K562 (cell line): ENCODE measurements around the gene SOX15. TPM values are rescaled to one million over a fixed set of nuclear protein-coding genes. Genes with fewer than 3 reads are reported as not detected.
A peak's percentile ranks its signal among the peaks of the same experiment; 100 is the strongest.

Experiments used
- CBX1 ChIP-seq: sonication (generic); IDR thresholded peaks from 2 replicates; pipeline ENCODE4 v1.6.1; 2016; ENCODE audit warnings: antibody characterized with exemption, low read depth, mild to moderate bottlenecking
- CEBPB ChIP-seq: fragments of 450-650 bp; IDR thresholded peaks from 2 replicates; pipeline ENCODE4 v1.6.1; 2016; ENCODE audit warnings: missing genetic modification characterization, missing compliant biosample characterization
- CHCHD3 ChIP-seq: fragments of 250-450 bp; sonication (Bioruptor Pico); IDR thresholded peaks from 2 replicates; pipeline ENCODE4 v2.1.2; 2022; ENCODE audit warnings: mild to moderate bottlenecking
- CSDE1 ChIP-seq, 2 experiments: fragments of 450-650 bp; IDR thresholded peaks; 2 replicates each; pipeline ENCODE4 v1.6.1; 2016; ENCODE audit warnings: mild to moderate bottlenecking in 1 of 2
- CXXC5 ChIP-seq: fragments of 250-450 bp; sonication (Bioruptor Pico); IDR thresholded peaks from 2 replicates; pipeline ENCODE4 v1.8.0; 2022; ENCODE audit warnings: inconsistent platforms, mild to moderate bottlenecking, moderate library complexity
- EP300 ChIP-seq: IDR thresholded peaks from 2 replicates; pipeline ENCODE4 v1.6.1; 2012; ENCODE audit warnings: low read length, improper control_type of control experiment
- ETV6 ChIP-seq, 3 experiments: fragments of 150-350 bp in 1 of 3; sonication (generic) in 1 of 3; formaldehyde crosslinking in 1 of 3; IDR thresholded peaks; 2 replicates each; pipeline versions ENCODE4 v1.6.1 to v1.8.0; 2014 to 2022; ENCODE audit warnings: borderline replicate concordance in 2 of 3, low read depth in 2 of 3, antibody characterized with exemption in 1 of 3, low read length in 1 of 3, mild to moderate bottlenecking in 1 of 3, missing genetic modification reagents in 1 of 3
- MNT ChIP-seq, 2 experiments: fragments of 450-650 bp; conservative IDR thresholded peaks; 2 replicates each; pipeline ENCODE4 v1.6.1; 2017; ENCODE audit warnings: mild to moderate bottlenecking in 2 of 2, moderate library complexity in 2 of 2
- NCOR1 ChIP-seq: fragments of 450-650 bp; IDR thresholded peaks from 2 replicates; pipeline ENCODE4 v1.6.1; 2016; ENCODE audit warnings: mild to moderate bottlenecking, moderate library complexity
- PHTF2 ChIP-seq: fragments of 250-450 bp; sonication (Bioruptor Pico); IDR thresholded peaks from 2 replicates; pipeline ENCODE4 v1.5.0; 2021; ENCODE audit warnings: mild to moderate bottlenecking
- PYGO2 ChIP-seq: fragments of 450-650 bp; IDR thresholded peaks from 2 replicates; pipeline ENCODE4 v1.6.1; 2016; ENCODE audit warnings: mild to moderate bottlenecking, missing genetic modification characterization, moderate library complexity, missing compliant biosample characterization
- RAD21 ChIP-seq, 2 experiments: fragments of 250-450 bp in 1 of 2; fragments of 450-650 bp in 1 of 2; sonication (Bioruptor Pico) in 1 of 2; formaldehyde crosslinking in 1 of 2; IDR thresholded peaks in 1 of 2; conservative IDR thresholded peaks in 1 of 2; 2 replicates each; pipeline versions ENCODE4 v1.4.0 to v1.8.0; 2020 to 2022; ENCODE audit warnings: mild to moderate bottlenecking in 2 of 2, moderate library complexity in 1 of 2
- SAFB ChIP-seq: fragments of 200-400 bp; formaldehyde crosslinking; IDR thresholded peaks from 2 replicates; pipeline ENCODE4 v1.6.1; 2017; ENCODE audit warnings: low read depth, low read length, borderline replicate concordance
- SMAD4 ChIP-seq: fragments of 250-450 bp; sonication (Bioruptor Pico); conservative IDR thresholded peaks from 2 replicates; pipeline ENCODE4 v1.8.0; 2021; ENCODE audit warnings: inconsistent platforms, mild to moderate bottlenecking, moderate library complexity
- SP2 ChIP-seq: IDR thresholded peaks from 2 replicates; pipeline ENCODE4 v1.6.1; 2011; ENCODE audit warnings: mild to moderate bottlenecking, low read depth, low read length, moderate library complexity; ENCODE audit not compliant: poor library complexity, severe bottlenecking; ENCODE audit errors: extremely low read depth
- SRSF7 ChIP-seq: fragments of 200-400 bp; formaldehyde crosslinking; optimal IDR thresholded peaks from 2 replicates; pipeline ENCODE3; 2017; ENCODE audit warnings: mild to moderate bottlenecking, low read depth, low read length
- STAT6 ChIP-seq: sonication (generic); formaldehyde crosslinking; IDR thresholded peaks from 2 replicates; pipeline ENCODE4 v1.8.1; 2023; ENCODE audit warnings: mild to moderate bottlenecking, missing genetic modification reagents
- TAF1 ChIP-seq: IDR thresholded peaks from 2 replicates; pipeline ENCODE4 v1.6.1; 2011; ENCODE audit warnings: mild to moderate bottlenecking, low read length, moderate library complexity; ENCODE audit not compliant: insufficient read depth, control insufficient read depth, severe bottlenecking; ENCODE audit errors: extremely low read depth
- TFAP4 ChIP-seq: sonication (generic); formaldehyde crosslinking; IDR thresholded peaks from 2 replicates; pipeline ENCODE4 v1.8.0; 2022; ENCODE audit warnings: missing genetic modification reagents, mild to moderate bottlenecking, moderate library complexity, borderline replicate concordance
- USF2 ChIP-seq: sonication (generic); formaldehyde crosslinking; IDR thresholded peaks from 2 replicates; pipeline ENCODE4 v1.5.0; 2020; ENCODE audit warnings: missing genetic modification reagents
- ZNF232 ChIP-seq: sonication (generic); formaldehyde crosslinking; IDR thresholded peaks from 2 replicates; pipeline ENCODE4 v1.8.0; 2022; ENCODE audit warnings: mild to moderate bottlenecking, missing genetic modification reagents
- ZNF431 ChIP-seq: sonication (generic); formaldehyde crosslinking; IDR thresholded peaks from 2 replicates; pipeline ENCODE4 v1.8.0; 2022; ENCODE audit warnings: mild to moderate bottlenecking, missing genetic modification reagents
- polyA plus RNA-seq, 8 experiments: library from polyadenylated mRNA; depleted of rRNA in 4 of 8; stranded (reverse) in 5 of 8; unstranded in 3 of 8; fragments of >200 nt; fragmentation: Nextera tagmentation in 2 of 8; fragmentation: Illumina TruSeq in 1 of 8; extraction: Ambion mirVana in 2 of 8; extraction: Trizol in 1 of 8; gene quantifications; 2 replicates each; pipeline versions ENCODE4 v1.2.1 to v1.2.3, GENCODE V29; 2011 to 2014; ENCODE audit warnings: inconsistent platforms in 1 of 8, missing spikeins in 1 of 8
- total RNA-seq, 7 experiments: library from RNA; depleted of rRNA in 6 of 7; stranded (reverse); fragments of >200 nt in 6 of 7; fragmentation: Illumina TruSeq in 2 of 7; extraction: Trizol in 2 of 7; gene quantifications; 2 replicates each; pipeline versions ENCODE4 v1.2.1 to v1.2.3, GENCODE V29; 2011 to 2021; ENCODE audit warnings: low replicate concordance in 1 of 7

Gene SOX15
- total and polyA plus RNA-seq, 9 of the 15 experiments (the other 6 are each of a cell fraction or from before 2014, with no cell fraction given) = 0.07 to 0.33 (median 0.19) TPM; not detected in 5

GRCh38 chr17:7587420-7588151, 2.3 kb downstream of the SOX15 start (continued):
- no peak for TF ChIP-seq USF2 (CRISPR knock-in tag)
- no peak for TF ChIP-seq SRSF7
- no peak for TF ChIP-seq ZNF431 (CRISPR knock-in tag)
- TF ChIP-seq SMAD4 (CRISPR knock-in tag) = no peak
- TF ChIP-seq MNT (conservative IDR thresholded peaks at IDR 0.05) = peak; percentile 17 to 30; a peak in 1 of 4 replicates
- no peak for TF ChIP-seq CXXC5 (CRISPR knock-in tag)
- no peak for TF ChIP-seq NCOR1
- TF ChIP-seq SP2 = no peak
- TF ChIP-seq TAF1 = peak; percentile 23
- no peak for TF ChIP-seq RAD21 (CRISPR knock-in tag; conservative IDR thresholded peaks at IDR 0.05 in 1 of 2, IDR thresholded peaks at IDR 0.05 in 1 of 2)
- TF ChIP-seq TFAP4 (CRISPR knock-in tag) = peak; percentile 17; the same call in 1 of the 2 replicates
- no peak for TF ChIP-seq STAT6 (CRISPR knock-in tag)
- TF ChIP-seq CSDE1 (IDR thresholded peaks at IDR 0.05) = no peak
- no peak for TF ChIP-seq PHTF2
- no peak for TF ChIP-seq CHCHD3
- TF ChIP-seq EP300 = no peak
- TF ChIP-seq CBX1 = no peak
- TF ChIP-seq CEBPB (tag) = no peak
- no peak for TF ChIP-seq ZNF232
- no peak for TF ChIP-seq SAFB
- TF ChIP-seq ETV6 (IDR thresholded peaks at IDR 0.05; ENCODE audit: borderline replicate concordance in 1 of 2, low read depth in 2 of 2, low read length in 1 of 2) = no peak
- TF ChIP-seq ETV6 (CRISPR knock-in tag; IDR thresholded peaks at IDR 0.05; ENCODE audit: borderline replicate concordance) = no peak
- TF ChIP-seq PYGO2 (tag) = no peak
